Ishikawa (cell line): ENCODE measurements around the gene ARFGAP1.

ENCODE experiments used
- CEBPB ChIP-seq: IDR thresholded peaks from 2 replicates; pipeline ENCODE4 v1.6.1; 2012
- CREB1 ChIP-seq: IDR thresholded peaks from 2 replicates; pipeline ENCODE4 v1.6.1; 2012; ENCODE audit warnings: low read depth
- EGR1 ChIP-seq: IDR thresholded peaks from 2 replicates; pipeline ENCODE4 v1.6.1; 2012
- EP300 ChIP-seq: IDR thresholded peaks from 2 replicates; pipeline ENCODE4 v1.6.1; 2012; ENCODE audit warnings: borderline replicate concordance
- FOXM1 ChIP-seq: IDR thresholded peaks from 2 replicates; pipeline ENCODE4 v1.6.1; 2012; ENCODE audit warnings: low read depth, borderline replicate concordance
- RAD21 ChIP-seq: IDR thresholded peaks from 2 replicates; pipeline ENCODE4 v1.6.1; 2012; ENCODE audit warnings: low read depth
- TAF1 ChIP-seq: IDR thresholded peaks from 2 replicates; pipeline ENCODE4 v1.6.1; 2012; ENCODE audit warnings: low read depth, mild to moderate bottlenecking
- TCF12 ChIP-seq: IDR thresholded peaks from 2 replicates; pipeline ENCODE4 v1.6.1; 2012; ENCODE audit warnings: low read depth
- TEAD4 ChIP-seq: IDR thresholded peaks from 2 replicates; pipeline ENCODE4 v1.6.1; 2012
- YY1 ChIP-seq: IDR thresholded peaks from 2 replicates; pipeline ENCODE4 v1.6.1; 2012; ENCODE audit warnings: low read depth
- ZBTB7A ChIP-seq: IDR thresholded peaks from 2 replicates; pipeline ENCODE4 v1.6.1; 2012; ENCODE audit warnings: low read depth
- TF ChIP-seq, protein P1 (sequence below): IDR thresholded peaks from 2 replicates; pipeline ENCODE4 v1.6.1; 2012; ENCODE audit warnings: low read depth, mild to moderate bottlenecking
- TF ChIP-seq, protein P2 (sequence below): IDR thresholded peaks from 2 replicates; pipeline ENCODE4 v1.6.1; 2012

DNA sequence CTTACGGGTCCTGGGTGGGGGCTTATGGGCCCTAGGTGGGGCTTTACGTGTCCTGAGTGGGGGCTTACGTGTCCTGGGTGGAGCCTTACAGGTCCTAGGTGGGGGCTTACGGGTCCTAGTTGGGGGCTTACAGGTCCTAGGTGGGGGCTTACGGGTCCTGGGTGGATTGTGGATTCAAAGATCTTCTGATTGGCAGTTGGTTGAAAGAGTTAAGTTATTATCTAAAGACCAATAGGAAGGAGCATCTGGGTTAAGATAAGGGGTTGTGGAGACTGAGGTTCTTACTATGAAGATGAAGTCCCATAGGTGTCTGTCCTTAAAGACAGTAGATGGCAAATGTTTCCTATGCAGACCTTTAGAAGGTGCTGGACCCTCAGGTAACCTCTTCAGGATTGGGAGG, 45.4 kb upstream of the ARFGAP1 start:
- no peak for TF ChIP-seq EP300
- TF ChIP-seq EGR1 = no peak
- no peak for TF ChIP-seq FOXM1
- no peak for TF ChIP-seq YY1
- TF ChIP-seq, protein P1, sequence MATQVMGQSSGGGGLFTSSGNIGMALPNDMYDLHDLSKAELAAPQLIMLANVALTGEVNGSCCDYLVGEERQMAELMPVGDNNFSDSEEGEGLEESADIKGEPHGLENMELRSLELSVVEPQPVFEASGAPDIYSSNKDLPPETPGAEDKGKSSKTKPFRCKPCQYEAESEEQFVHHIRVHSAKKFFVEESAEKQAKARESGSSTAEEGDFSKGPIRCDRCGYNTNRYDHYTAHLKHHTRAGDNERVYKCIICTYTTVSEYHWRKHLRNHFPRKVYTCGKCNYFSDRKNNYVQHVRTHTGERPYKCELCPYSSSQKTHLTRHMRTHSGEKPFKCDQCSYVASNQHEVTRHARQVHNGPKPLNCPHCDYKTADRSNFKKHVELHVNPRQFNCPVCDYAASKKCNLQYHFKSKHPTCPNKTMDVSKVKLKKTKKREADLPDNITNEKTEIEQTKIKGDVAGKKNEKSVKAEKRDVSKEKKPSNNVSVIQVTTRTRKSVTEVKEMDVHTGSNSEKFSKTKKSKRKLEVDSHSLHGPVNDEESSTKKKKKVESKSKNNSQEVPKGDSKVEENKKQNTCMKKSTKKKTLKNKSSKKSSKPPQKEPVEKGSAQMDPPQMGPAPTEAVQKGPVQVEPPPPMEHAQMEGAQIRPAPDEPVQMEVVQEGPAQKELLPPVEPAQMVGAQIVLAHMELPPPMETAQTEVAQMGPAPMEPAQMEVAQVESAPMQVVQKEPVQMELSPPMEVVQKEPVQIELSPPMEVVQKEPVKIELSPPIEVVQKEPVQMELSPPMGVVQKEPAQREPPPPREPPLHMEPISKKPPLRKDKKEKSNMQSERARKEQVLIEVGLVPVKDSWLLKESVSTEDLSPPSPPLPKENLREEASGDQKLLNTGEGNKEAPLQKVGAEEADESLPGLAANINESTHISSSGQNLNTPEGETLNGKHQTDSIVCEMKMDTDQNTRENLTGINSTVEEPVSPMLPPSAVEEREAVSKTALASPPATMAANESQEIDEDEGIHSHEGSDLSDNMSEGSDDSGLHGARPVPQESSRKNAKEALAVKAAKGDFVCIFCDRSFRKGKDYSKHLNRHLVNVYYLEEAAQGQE = no peak
- TF ChIP-seq, protein P2, sequence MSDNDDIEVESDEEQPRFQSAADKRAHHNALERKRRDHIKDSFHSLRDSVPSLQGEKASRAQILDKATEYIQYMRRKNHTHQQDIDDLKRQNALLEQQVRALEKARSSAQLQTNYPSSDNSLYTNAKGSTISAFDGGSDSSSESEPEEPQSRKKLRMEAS = no peak
- TF ChIP-seq TAF1 = no peak
- TF ChIP-seq TEAD4 = no peak
- no peak for TF ChIP-seq ZBTB7A
- no peak for TF ChIP-seq CEBPB
- TF ChIP-seq CREB1 = no peak
- no peak for TF ChIP-seq TCF12
- no peak for TF ChIP-seq RAD21
